ENCODE data around the gene TNIK. TPM values are rescaled to one million over a fixed set of nuclear protein-coding genes. Genes with fewer than 3 reads are reported as not detected.
"Not testable (repeated sequence)": the region's sequence is repeated elsewhere in the genome, so short reads cannot be mapped to it uniquely, and the experiment has no call there.

TNIK gene
- total RNA-seq, 1 donor from 2014 or later = 17.0 TPM

DNA sequence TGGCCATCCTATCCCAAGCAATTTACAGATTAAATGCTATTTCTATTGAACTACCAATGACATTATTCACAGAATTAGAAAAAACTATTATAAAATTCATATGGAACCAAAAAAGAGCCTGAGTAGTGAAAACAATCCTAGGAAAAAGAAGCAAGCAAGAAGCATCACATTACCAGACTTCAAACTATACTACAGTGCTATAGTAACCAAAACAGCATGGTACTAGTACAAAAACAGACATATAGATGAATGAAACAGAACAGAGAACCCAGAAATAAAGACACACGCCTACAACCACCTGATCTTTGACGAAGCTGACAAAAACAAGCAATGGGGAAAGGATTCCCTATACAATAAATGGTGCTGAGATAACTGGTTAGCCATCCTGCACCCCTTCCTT is 152.2 kb downstream of the TNIK start:
- Histone ChIP-seq H3K36me3 (ENCODE audit: control insufficient read depth, insufficient read depth, low read length) (no peaks in the 10 kb centered on the region), H3K27me3 (ENCODE audit: control insufficient read depth, insufficient read depth, low read length) (no peaks in the 10 kb centered on the region), H3K4me3 (ENCODE audit: low read depth, low read length) (no peak overlapping the region)
- DNase-seq (ENCODE audit: low read depth) = no peak
- TF ChIP-seq, protein P1, sequence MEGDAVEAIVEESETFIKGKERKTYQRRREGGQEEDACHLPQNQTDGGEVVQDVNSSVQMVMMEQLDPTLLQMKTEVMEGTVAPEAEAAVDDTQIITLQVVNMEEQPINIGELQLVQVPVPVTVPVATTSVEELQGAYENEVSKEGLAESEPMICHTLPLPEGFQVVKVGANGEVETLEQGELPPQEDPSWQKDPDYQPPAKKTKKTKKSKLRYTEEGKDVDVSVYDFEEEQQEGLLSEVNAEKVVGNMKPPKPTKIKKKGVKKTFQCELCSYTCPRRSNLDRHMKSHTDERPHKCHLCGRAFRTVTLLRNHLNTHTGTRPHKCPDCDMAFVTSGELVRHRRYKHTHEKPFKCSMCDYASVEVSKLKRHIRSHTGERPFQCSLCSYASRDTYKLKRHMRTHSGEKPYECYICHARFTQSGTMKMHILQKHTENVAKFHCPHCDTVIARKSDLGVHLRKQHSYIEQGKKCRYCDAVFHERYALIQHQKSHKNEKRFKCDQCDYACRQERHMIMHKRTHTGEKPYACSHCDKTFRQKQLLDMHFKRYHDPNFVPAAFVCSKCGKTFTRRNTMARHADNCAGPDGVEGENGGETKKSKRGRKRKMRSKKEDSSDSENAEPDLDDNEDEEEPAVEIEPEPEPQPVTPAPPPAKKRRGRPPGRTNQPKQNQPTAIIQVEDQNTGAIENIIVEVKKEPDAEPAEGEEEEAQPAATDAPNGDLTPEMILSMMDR (IDR thresholded peaks at IDR 0.05; ENCODE audit: insufficient read depth, low read length, poor library complexity, severe bottlenecking) = no peak

DNA sequence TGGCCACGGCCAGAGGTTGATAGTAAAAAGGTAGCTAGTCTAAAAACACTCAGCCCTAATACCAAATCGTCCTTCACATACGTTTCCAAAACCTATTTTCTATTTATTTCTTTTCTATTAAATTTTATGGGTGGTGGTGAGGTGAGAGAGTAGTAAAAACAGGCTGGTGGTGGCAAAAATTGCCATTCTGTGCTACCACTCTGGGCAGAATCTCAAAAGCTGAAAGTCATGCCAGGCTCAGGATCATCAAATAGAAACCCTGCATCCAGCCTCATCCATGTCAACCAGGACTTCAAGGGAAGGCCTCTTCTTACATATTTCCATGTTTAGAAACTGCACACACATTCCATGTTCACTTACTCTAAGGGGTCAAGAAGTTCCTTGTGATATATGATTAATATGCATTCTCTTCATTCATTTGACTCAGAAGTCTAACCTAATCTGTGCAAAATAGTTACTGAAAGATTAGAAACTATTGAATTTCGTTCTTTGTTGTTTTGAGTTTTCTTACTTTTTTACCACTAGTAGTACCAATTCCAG is 153.1 kb downstream of the TNIK start:
- TF ChIP-seq, protein P1 (IDR thresholded peaks at IDR 0.05; ENCODE audit: insufficient read depth, low read length, poor library complexity, severe bottlenecking) = no peak
- no peak overlapping the region for H3K4me3 ChIP-seq (ENCODE audit: low read depth, low read length)
- H3K36me3 ChIP-seq (ENCODE audit: control insufficient read depth, insufficient read depth, low read length) = no peaks in the 10 kb centered on the region
- no peak for DNase-seq (ENCODE audit: low read depth)
- no peaks in the 10 kb centered on the region for H3K27me3 ChIP-seq (ENCODE audit: control insufficient read depth, insufficient read depth, low read length)

DNA sequence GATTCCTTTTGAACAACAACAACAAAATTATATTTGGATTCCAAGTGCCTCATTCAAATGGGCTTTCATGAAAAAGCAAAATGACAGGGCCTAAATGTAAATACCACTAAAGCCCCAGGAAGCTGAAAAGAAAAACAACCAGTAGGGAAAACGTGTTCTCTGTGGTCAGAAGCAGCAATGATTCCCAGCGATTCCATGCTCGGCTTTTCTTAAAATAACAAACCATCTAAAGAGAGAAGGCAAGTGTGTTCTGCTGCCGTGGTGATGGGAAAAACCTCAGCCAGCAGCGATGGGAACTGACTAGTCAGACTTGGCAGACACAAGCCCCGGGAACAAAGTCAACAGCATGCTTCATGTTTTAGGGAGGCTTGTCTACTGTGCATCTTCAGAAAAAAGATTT is 153.6 kb downstream of the TNIK start:
- TF ChIP-seq, protein P1 (IDR thresholded peaks at IDR 0.05; ENCODE audit: insufficient read depth, low read length, poor library complexity, severe bottlenecking) = no peak
- DNase-seq (ENCODE audit: low read depth) = peak; percentile 98
- H3K27me3 ChIP-seq (ENCODE audit: control insufficient read depth, insufficient read depth, low read length) = no peaks in the 10 kb centered on the region
- no peak overlapping the region for H3K4me3 ChIP-seq (ENCODE audit: low read depth, low read length)
- H3K36me3 ChIP-seq (ENCODE audit: control insufficient read depth, insufficient read depth, low read length) = no peaks in the 10 kb centered on the region

DNA sequence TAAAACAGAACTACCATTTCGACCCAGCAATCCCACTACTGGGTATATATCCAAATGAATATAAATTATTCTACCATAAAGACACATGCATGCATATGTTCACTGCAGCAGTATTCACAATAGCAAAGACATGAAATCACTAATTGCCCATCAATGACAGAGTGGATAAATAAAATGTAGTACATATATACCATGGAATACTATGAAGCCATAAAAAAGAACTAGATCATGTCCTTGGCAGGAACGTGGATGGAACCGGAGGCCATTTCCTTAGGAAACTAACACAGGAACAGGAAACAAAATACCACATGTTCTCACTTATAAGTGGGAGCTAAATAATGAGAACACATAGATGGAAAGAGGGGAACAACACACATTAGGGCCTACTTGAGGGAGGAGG is 154.4 kb downstream of the TNIK start:
- DNase-seq (ENCODE audit: low read depth); H3K36me3 ChIP-seq (ENCODE audit: control insufficient read depth, insufficient read depth, low read length); H3K4me3 ChIP-seq (ENCODE audit: low read depth, low read length); H3K27me3 ChIP-seq (ENCODE audit: control insufficient read depth, insufficient read depth, low read length): not testable (repeated sequence)

DNA sequence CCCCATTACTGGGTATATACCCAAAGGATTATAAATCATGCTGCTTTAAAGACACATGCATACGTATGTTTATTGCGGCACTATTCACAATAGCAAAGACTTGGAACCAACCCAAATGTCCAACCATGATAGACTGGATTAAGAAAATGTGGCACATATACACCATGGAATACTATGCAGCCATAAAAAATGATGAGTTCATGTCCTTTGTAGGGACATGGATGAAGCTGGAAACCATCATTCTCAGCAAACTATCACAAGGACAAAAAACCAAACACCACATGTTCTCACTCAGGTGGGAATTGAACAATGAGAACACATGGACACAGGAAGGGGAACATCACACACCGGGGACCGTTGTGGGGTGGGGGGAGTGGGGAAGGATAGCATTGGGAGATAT is 155.7 kb downstream of the TNIK start:
- H3K4me3 ChIP-seq (ENCODE audit: low read depth, low read length); H3K36me3 ChIP-seq (ENCODE audit: control insufficient read depth, insufficient read depth, low read length); H3K27me3 ChIP-seq (ENCODE audit: control insufficient read depth, insufficient read depth, low read length); DNase-seq (ENCODE audit: low read depth): not testable (repeated sequence)

DNA sequence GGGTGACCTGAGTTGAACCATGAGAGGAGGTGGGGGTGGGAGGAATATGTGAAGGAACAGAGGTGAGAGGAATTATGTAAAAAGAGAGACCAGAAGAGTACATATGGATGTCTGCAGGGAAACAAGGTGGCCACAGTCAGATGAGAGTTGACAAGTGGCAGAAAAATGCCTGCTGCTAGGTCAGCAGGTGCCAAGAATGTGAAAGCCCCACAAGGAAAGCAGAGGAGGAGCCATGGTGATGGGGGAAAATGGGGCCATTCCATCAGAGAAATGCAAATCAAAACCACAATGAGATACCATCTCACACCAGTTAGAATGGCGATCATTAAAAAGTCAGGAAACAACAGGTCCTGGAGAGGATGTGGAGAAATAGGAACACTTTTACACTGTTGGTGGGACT is 156.2 kb downstream of the TNIK start:
- not testable (repeated sequence) for H3K4me3 ChIP-seq (ENCODE audit: low read depth, low read length); DNase-seq (ENCODE audit: low read depth); H3K36me3 ChIP-seq (ENCODE audit: control insufficient read depth, insufficient read depth, low read length); H3K27me3 ChIP-seq (ENCODE audit: control insufficient read depth, insufficient read depth, low read length)

DNA sequence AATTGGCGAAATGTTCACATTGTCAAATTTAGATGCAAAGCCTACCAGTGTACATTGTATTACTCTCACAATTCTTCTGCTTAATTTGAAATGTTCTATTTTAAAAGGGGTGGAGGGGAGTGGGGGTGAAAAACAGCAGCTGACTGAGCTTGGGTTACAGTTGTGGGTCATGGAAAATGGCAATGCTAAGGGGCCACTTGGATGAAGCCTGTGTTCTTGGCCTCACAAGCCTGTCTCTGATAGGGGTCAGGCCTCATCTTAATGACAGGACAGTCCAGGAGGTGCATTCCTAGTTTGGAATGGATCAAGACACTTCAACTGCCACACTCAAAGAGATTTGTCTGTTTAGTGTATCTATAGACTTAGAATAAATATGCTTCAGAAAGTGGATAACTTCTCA is 158.2 kb downstream of the TNIK start:
- DNase-seq (ENCODE audit: low read depth) = no peak
- TF ChIP-seq, protein P1 (IDR thresholded peaks at IDR 0.05; ENCODE audit: insufficient read depth, low read length, poor library complexity, severe bottlenecking) = no peak
- H3K4me3 ChIP-seq (ENCODE audit: low read depth, low read length) = no peak overlapping the region
- no peaks in the 10 kb centered on the region for H3K36me3 ChIP-seq (ENCODE audit: control insufficient read depth, insufficient read depth, low read length)
- H3K27me3 ChIP-seq (ENCODE audit: control insufficient read depth, insufficient read depth, low read length) = no peaks in the 10 kb centered on the region

Measured in kidney epithelial cell (primary cell).